Ishikawa (cell line): Measurements from ENCODE around the gene ADAMTS15.

Experiments used
- EP300 ChIP-seq: IDR thresholded peaks from 2 replicates; pipeline ENCODE4 v1.6.1; 2012; ENCODE audit warnings: borderline replicate concordance
- YY1 ChIP-seq: IDR thresholded peaks from 2 replicates; pipeline ENCODE4 v1.6.1; 2012; ENCODE audit warnings: low read depth
- ZBTB7A ChIP-seq: IDR thresholded peaks from 2 replicates; pipeline ENCODE4 v1.6.1; 2012; ENCODE audit warnings: low read depth
- TF ChIP-seq, protein P1 (sequence below): IDR thresholded peaks from 2 replicates; pipeline ENCODE4 v1.6.1; 2012
- TF ChIP-seq, protein P2 (sequence below): IDR thresholded peaks from 2 replicates; pipeline ENCODE4 v1.6.1; 2012; ENCODE audit warnings: low read depth, mild to moderate bottlenecking

DNA sequence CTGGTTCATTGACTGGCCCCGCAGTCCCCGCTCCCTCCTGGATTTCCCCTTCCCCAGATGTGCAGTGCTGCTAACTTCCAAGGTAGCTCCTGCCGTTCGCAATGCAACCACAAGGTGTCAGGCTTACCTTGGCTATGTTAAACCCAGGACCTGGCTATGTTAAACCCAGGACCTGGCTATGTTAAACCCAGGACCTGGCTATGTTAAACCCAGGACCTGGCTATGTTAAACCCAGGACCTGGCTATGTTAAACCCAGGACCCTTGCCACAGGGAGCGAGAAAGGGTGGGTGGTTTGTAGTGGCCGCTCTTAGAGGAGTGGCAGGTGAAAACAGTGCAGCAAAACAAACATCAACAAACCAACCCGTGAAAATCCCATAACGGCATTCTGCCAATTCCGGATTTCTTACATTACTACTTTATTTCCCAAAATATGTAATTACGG is 17.1 kb upstream of the ADAMTS15 start:
- TF ChIP-seq, protein P1, sequence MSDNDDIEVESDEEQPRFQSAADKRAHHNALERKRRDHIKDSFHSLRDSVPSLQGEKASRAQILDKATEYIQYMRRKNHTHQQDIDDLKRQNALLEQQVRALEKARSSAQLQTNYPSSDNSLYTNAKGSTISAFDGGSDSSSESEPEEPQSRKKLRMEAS, result no peak
- TF ChIP-seq YY1 (no peak), EP300 (no peak), ZBTB7A (0 out of 2 replicates have a peak, but pooled peaks have one; percentile 57)
- TF ChIP-seq, protein P2, sequence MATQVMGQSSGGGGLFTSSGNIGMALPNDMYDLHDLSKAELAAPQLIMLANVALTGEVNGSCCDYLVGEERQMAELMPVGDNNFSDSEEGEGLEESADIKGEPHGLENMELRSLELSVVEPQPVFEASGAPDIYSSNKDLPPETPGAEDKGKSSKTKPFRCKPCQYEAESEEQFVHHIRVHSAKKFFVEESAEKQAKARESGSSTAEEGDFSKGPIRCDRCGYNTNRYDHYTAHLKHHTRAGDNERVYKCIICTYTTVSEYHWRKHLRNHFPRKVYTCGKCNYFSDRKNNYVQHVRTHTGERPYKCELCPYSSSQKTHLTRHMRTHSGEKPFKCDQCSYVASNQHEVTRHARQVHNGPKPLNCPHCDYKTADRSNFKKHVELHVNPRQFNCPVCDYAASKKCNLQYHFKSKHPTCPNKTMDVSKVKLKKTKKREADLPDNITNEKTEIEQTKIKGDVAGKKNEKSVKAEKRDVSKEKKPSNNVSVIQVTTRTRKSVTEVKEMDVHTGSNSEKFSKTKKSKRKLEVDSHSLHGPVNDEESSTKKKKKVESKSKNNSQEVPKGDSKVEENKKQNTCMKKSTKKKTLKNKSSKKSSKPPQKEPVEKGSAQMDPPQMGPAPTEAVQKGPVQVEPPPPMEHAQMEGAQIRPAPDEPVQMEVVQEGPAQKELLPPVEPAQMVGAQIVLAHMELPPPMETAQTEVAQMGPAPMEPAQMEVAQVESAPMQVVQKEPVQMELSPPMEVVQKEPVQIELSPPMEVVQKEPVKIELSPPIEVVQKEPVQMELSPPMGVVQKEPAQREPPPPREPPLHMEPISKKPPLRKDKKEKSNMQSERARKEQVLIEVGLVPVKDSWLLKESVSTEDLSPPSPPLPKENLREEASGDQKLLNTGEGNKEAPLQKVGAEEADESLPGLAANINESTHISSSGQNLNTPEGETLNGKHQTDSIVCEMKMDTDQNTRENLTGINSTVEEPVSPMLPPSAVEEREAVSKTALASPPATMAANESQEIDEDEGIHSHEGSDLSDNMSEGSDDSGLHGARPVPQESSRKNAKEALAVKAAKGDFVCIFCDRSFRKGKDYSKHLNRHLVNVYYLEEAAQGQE, result no peak
